ENCODE data around the gene MEGF11. TPM values are rescaled to one million over a fixed set of nuclear protein-coding genes. Genes with fewer than 3 reads are reported as not detected.

MEGF11 gene
- total RNA-seq, 1 experiment from 2014 or later = not detected

- no peaks in the 10 kb centered on the region for H4K20me1 ChIP-seq (ENCODE audit: low read length)
- H3K4me3 ChIP-seq (ENCODE audit: low read length) = no peak overlapping the region
- H3K36me3 ChIP-seq (ENCODE audit: low read depth, low read length) = no peaks in the 10 kb centered on the region; the same call in 1 of the 2 replicates
- no peak overlapping the region for H3K4me2 ChIP-seq (ENCODE audit: low read length)
- H3F3A ChIP-seq (ENCODE audit: low read length, unreplicated experiment) = no peaks in the 10 kb centered on the region
- no TSS peak for BruUV-seq (replicated peaks)
- ChIA-PET POLR2A (ENCODE audit: unreplicated experiment) (no interaction called here), CTCF (no interaction called here)
- no peak for TF ChIP-seq EZH2 (IDR thresholded peaks at IDR 0.05; ENCODE audit: low read length, unreplicated experiment)
- TF ChIP-seq EZH2phosphoT487 (IDR thresholded peaks at IDR 0.05; ENCODE audit: borderline replicate concordance, low read length) = no peak
- no peak for TF ChIP-seq CTCF (conservative IDR thresholded peaks at IDR 0.05; ENCODE audit: low read depth, low read length)
- H2AFZ ChIP-seq (ENCODE audit: low read length) = no peak overlapping the region
- H3K27ac ChIP-seq (ENCODE audit: low read length) = no peak overlapping the region
- no peaks in the 10 kb centered on the region for H3K9me3 ChIP-seq (ENCODE audit: low read length)
- no peak overlapping the region for H3K9ac ChIP-seq (ENCODE audit: low read length)
- H3K9me2 ChIP-seq (replicated peaks; ENCODE audit: low read length) = no peaks in the 10 kb centered on the region
- no peaks in the 10 kb centered on the region for H3K79me2 ChIP-seq (ENCODE audit: low read length)
- intact Hi-C loops (cut with micrococcal nuclease) = no loop called here
- DNase-seq (no peak), ATAC-seq (no peak)
- no peaks in the 10 kb centered on the region for H3K27me3 ChIP-seq (ENCODE audit: low read length)
- no peaks in the 10 kb centered on the region for H3K4me1 ChIP-seq (ENCODE audit: insufficient read depth, low read length)
Observed at GRCh38 chr15:65896236-65896635, 357.3 kb downstream of the MEGF11 start.

DNA sequence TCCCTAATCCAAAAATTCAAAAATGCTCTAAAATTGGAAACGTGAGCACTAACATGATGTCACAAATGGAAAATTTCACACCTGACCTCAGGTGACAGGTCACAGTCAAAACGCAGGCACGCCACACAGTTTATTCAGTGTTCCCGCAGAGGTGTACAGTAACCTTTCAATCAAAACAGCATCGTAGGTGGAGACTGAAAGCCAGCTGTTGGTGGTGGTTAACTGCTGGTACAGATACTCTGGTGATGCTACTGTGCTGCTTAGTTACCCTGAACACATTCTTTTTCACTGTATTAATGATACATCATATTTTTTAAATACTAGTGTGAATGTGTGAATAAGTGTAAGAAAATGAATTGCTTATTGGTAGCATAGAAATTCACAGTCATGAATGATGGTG is 360.5 kb downstream of the MEGF11 start:
- no TSS peak for BruUV-seq (replicated peaks)
- Histone ChIP-seq H3K27me3 (ENCODE audit: low read length) (no peaks in the 10 kb centered on the region), H3K9me3 (ENCODE audit: low read length) (no peaks in the 10 kb centered on the region), H3K4me1 (ENCODE audit: insufficient read depth, low read length) (no peaks in the 10 kb centered on the region), H3K9ac (ENCODE audit: low read length) (no peak overlapping the region), H3K79me2 (ENCODE audit: low read length) (no peaks in the 10 kb centered on the region), H3K4me3 (ENCODE audit: low read length) (no peak overlapping the region), H3K4me2 (ENCODE audit: low read length) (no peak overlapping the region), H3K27ac (ENCODE audit: low read length) (no peak overlapping the region), H3K9me2 (replicated peaks; ENCODE audit: low read length) (no peaks in the 10 kb centered on the region), H3K36me3 (ENCODE audit: low read depth, low read length) (peaks cover 2% of the 10 kb centered on the region; the same call in 1 of the 2 replicates), H4K20me1 (ENCODE audit: low read length) (no peaks in the 10 kb centered on the region), H2AFZ (ENCODE audit: low read length) (no peak overlapping the region), H3F3A (ENCODE audit: low read length, unreplicated experiment) (no peaks in the 10 kb centered on the region)
- ChIA-PET POLR2A (ENCODE audit: unreplicated experiment) (no interaction called here), CTCF (no interaction called here)
- DNase-seq (no peak), ATAC-seq (no peak)
- TF ChIP-seq EZH2phosphoT487 (IDR thresholded peaks at IDR 0.05; ENCODE audit: borderline replicate concordance, low read length) = no peak
- no peak for TF ChIP-seq EZH2 (IDR thresholded peaks at IDR 0.05; ENCODE audit: low read length, unreplicated experiment)
- no peak for TF ChIP-seq CTCF (conservative IDR thresholded peaks at IDR 0.05; ENCODE audit: low read depth, low read length)
- intact Hi-C loops (cut with micrococcal nuclease) = no loop called here

GRCh38 chr15:65888981-65889380 is 364.6 kb downstream of the MEGF11 start:
- peaks cover 16% of the 10 kb centered on the region for H3K36me3 ChIP-seq (ENCODE audit: low read depth, low read length)
- ChIA-PET POLR2A (ENCODE audit: unreplicated experiment) (no interaction called here), CTCF (no interaction called here)
- no peak overlapping the region for H3K4me3 ChIP-seq (ENCODE audit: low read length)
- H3F3A ChIP-seq (ENCODE audit: low read length, unreplicated experiment) = no peaks in the 10 kb centered on the region
- H3K4me2 ChIP-seq (ENCODE audit: low read length) = no peak overlapping the region
- H3K27me3 ChIP-seq (ENCODE audit: low read length) = no peaks in the 10 kb centered on the region
- no peak overlapping the region for H2AFZ ChIP-seq (ENCODE audit: low read length)
- intact Hi-C loops (cut with micrococcal nuclease) = no loop called here
- no peaks in the 10 kb centered on the region for H3K4me1 ChIP-seq (ENCODE audit: insufficient read depth, low read length)
- TF ChIP-seq EZH2 (IDR thresholded peaks at IDR 0.05; ENCODE audit: low read length, unreplicated experiment) (no peak), CTCF (conservative IDR thresholded peaks at IDR 0.05; ENCODE audit: low read depth, low read length) (no peak), EZH2phosphoT487 (IDR thresholded peaks at IDR 0.05; ENCODE audit: borderline replicate concordance, low read length) (no peak)
- no peaks in the 10 kb centered on the region for H3K79me2 ChIP-seq (ENCODE audit: low read length)
- H4K20me1 ChIP-seq (ENCODE audit: low read length) = no peaks in the 10 kb centered on the region
- no peak overlapping the region for H3K27ac ChIP-seq (ENCODE audit: low read length)
- BruUV-seq (replicated peaks) = no TSS peak
- no peaks in the 10 kb centered on the region for H3K9me3 ChIP-seq (ENCODE audit: low read length)
- H3K9ac ChIP-seq (ENCODE audit: low read length) = no peak overlapping the region
- ATAC-seq (no peak), DNase-seq (no peak)
- no peaks in the 10 kb centered on the region for H3K9me2 ChIP-seq (replicated peaks; ENCODE audit: low read length)
